RCC 7860 (cell line): Measurements from ENCODE around the gene PEAK3.
A peak's percentile ranks its signal among the peaks of the same experiment; 100 is the strongest.

Experiments
- DNase-seq: peaks from one replicate; pipeline ENCODE4 v3.0.0-alpha.2; 2015; ENCODE audit warnings: low spot score
- FAIRE-seq: peaks from 2 replicates; lab custom pipeline; 2012; peaks lifted over from hg19 to GRCh38; lab: Jason Lieb, UNC

PEAK3 gene

GRCh38 chr19:2273356-2274184 is 8.4 kb downstream of the PEAK3 start:
- DNase-seq = peak; percentile 56
- FAIRE-seq = no peak

- DNase-seq (peak; percentile 31), FAIRE-seq (no peak)
Observed at GRCh38 chr19:2271234-2272103, 10.5 kb downstream of the PEAK3 start.

GRCh38 chr19:2270423-2271233 is 11.3 kb downstream of the PEAK3 start:
- FAIRE-seq (no peak), DNase-seq (peak; percentile 45)

GRCh38 chr19:2270157-2270422 is 11.9 kb downstream of the PEAK3 start:
- FAIRE-seq (no peak), DNase-seq (no peak)

GRCh38 chr19:2269244-2270156 is 12.5 kb downstream of the PEAK3 start:
- FAIRE-seq = no peak

GRCh38 chr19:2268861-2269243 is 13.1 kb downstream of the PEAK3 start:
- DNase-seq = no peak
- no peak for FAIRE-seq

More at GRCh38 chr19:2269244-2270156, 12.5 kb downstream of the PEAK3 start:
- peak; percentile 93 for DNase-seq

- DNase-seq (no peak), FAIRE-seq (no peak)
Observed at GRCh38 chr19:2268480-2268830, 13.5 kb downstream of the PEAK3 start.

GRCh38 chr19:2266183-2266993 is 15.6 kb downstream of the PEAK3 start:
- peak; percentile 34 for DNase-seq
- no peak for FAIRE-seq

- FAIRE-seq (no peak), DNase-seq (no peak)
Observed at GRCh38 chr19:2261438-2262172, 20.4 kb downstream of the PEAK3 start.

GRCh38 chr19:2260341-2260805 is 21.6 kb downstream of the PEAK3 start:
- FAIRE-seq = no peak

GRCh38 chr19:2259336-2259735 is 22.6 kb downstream of the PEAK3 start:
- FAIRE-seq (no peak), DNase-seq (no peak)

More at GRCh38 chr19:2260341-2260805, 21.6 kb downstream of the PEAK3 start:
- no peak for DNase-seq

GRCh38 chr19:2255982-2256685 is 25.8 kb downstream of the PEAK3 start, which contains the start of gene JSRP1:
JSRP1 (minus strand) TSS chr19:2256417; CDS start chr19:2255314, 1,103 bp downstream.
- no peak for FAIRE-seq
- no peak for DNase-seq

- FAIRE-seq = no peak
- no peak for DNase-seq
Observed at GRCh38 chr19:2255112-2255845, 26.7 kb downstream of the PEAK3 start.

GRCh38 chr19:2254064-2254872 is 27.7 kb downstream of the PEAK3 start:
- DNase-seq = no peak
- FAIRE-seq = no peak

GRCh38 chr19:2253106-2254063 is 28.6 kb downstream of the PEAK3 start:
- DNase-seq = no peak
- no peak for FAIRE-seq
